ENCODE results near the gene MSTO1.
"Not testable (repeated sequence)": the region's sequence is repeated elsewhere in the genome, so short reads cannot be mapped to it uniquely, and the experiment has no call there.

- not testable (repeated sequence) for TF ChIP-seq EZH2phosphoT487 (IDR thresholded peaks at IDR 0.05; ENCODE audit: insufficient read depth, low read depth); EZH2 (IDR thresholded peaks at IDR 0.05; ENCODE audit: insufficient read depth, poor library complexity, severe bottlenecking)
These were observed 19.3 kb upstream of the MSTO1 start for GRCh38 chr1:155590516-155591247.
